Measurements from ENCODE around the gene MAP2K3.

- TF ChIP-seq EZH2 (IDR thresholded peaks at IDR 0.05; ENCODE audit: borderline replicate concordance, low read length) = no peak
- TF ChIP-seq CTCF (IDR thresholded peaks at IDR 0.05; ENCODE audit: low read length) = no peak
These were observed 71.1 kb downstream of the MAP2K3 start for GRCh38 chr17:21355586-21355985.

Data from OCI-LY1 (cell line).